Activated CD8-positive, alpha-beta T cell treated with anti-CD3 and anti-CD28 coated beads for 36 hours (primary cell): Measurements from ENCODE around the gene HID1. TPM values are rescaled to one million over a fixed set of nuclear protein-coding genes. Genes with fewer than 3 reads are reported as not detected.

Experiments used
- ATAC-seq: fragments of 200-7000 bp; cut with Tn5 transposase; one replicate; pipeline ENCODE4 v1.10.0; 2021; ENCODE audit warnings: mild to moderate bottlenecking, moderate library complexity
- CTCF ChIA-PET: fragments of 350-600 bp; sonication (Branson Sonifier 250); formaldehyde crosslinking; loops from one replicate; lab custom pipeline; 2021; ENCODE audit warnings: antibody characterized with exemption; lab: Charles Lee
- POLR2A ChIA-PET: fragments of 350-600 bp; sonication (Branson Sonifier 250); formaldehyde crosslinking; loops from one replicate; lab custom pipeline; 2021; ENCODE audit warnings: antibody characterized with exemption; lab: Charles Lee
- DNase-seq: peaks from one replicate; pipeline ENCODE4 v3.0.0-alpha.2; 2020
- H3K27ac Mint-ChIP-seq: one replicate; pipeline ENCODE4 v1.8.0; 2021; ENCODE audit warnings: mild to moderate bottlenecking, mixed read lengths
- H3K27me3 Mint-ChIP-seq: one replicate; pipeline ENCODE4 v1.8.0; 2021; ENCODE audit warnings: mixed read lengths
- H3K36me3 Mint-ChIP-seq: one replicate; pipeline ENCODE4 v1.8.0; 2021; ENCODE audit warnings: low read depth, mixed read lengths
- H3K4me1 Mint-ChIP-seq: one replicate; pipeline ENCODE4 v1.8.0; 2021; ENCODE audit warnings: low read depth, mixed read lengths
- H3K4me3 Mint-ChIP-seq: one replicate; pipeline ENCODE4 v1.8.0; 2021; ENCODE audit warnings: mild to moderate bottlenecking, moderate library complexity, mixed read lengths
- H3K9me3 Mint-ChIP-seq: one replicate; pipeline ENCODE4 v1.8.0; 2021; ENCODE audit warnings: mixed read lengths
- intact Hi-C: fragments of 100-400 bp; cut with micrococcal nuclease; formaldehyde crosslinking; loops from one replicate; pipeline ENCODE4 v1.10.0; 2022
- total RNA-seq, 2 experiments: library from RNA; stranded (reverse); gene quantifications; one replicate each; pipeline ENCODE4 v1.2.3, GENCODE V29; 2021
- TF ChIP-seq, protein P1 (sequence below): fragments of 200-600 bp; IDR thresholded peaks from one replicate; pipeline ENCODE4 v1.8.0; 2022; ENCODE audit warnings: antibody characterized with exemption, mild to moderate bottlenecking

Gene HID1
- total RNA-seq, 2 experiments from 2014 or later = 1.4 to 1.7 TPM

DNA sequence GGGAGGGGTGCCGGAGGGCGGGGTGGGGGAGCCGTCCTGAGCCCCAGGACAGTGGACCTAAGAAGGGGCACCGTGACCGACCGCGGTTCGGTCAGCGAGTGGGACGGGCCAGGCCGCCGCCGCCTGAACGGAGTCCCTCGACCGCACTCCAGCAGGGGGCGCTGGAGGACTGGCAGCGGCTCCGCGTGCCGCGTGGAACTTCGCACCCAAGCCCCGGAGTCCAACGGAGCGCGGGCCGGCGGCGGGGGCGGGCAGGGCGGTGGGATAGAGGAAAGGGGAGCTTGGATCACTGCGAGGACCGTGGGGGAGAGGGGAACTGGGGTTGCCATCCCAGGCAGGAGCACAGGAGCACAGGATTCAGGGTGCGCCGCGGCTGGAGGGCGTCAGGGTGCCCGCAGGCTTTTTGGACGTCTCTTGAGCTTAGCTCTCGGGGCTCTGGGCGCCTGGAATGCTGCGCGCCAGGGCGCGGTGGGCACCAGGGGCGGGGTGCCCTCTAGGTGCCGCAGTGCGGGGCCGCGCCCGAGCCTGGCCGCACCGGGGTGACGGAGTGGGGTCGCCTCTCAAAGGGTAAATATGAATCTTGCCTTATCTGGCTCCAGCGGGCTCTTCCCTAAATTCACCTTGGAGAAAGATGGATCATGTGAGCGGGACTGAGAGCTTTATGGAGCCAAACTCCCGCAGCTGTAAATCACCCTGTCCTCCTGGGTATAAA lies 48.9 kb downstream of the HID1 start:
- CTCF ChIA-PET = interaction anchor here (0.7 to 9.3 kb wide), 16 partner anchors 10 to 279 kb away, joined by 3 to 73 read pairs (median 4); partner anchors contain the start of genes FADS6 and MRPL58
- ATAC-seq = peak; percentile 77
- Mint-ChIP-seq H3K36me3 (no peaks in the 10 kb centered on the region), H3K4me1 (peaks cover 10% of the 10 kb centered on the region), H3K27ac (no peak overlapping the region), H3K27me3 (peaks cover 39% of the 10 kb centered on the region), H3K9me3 (no peaks in the 10 kb centered on the region), H3K4me3 (no peak overlapping the region)
- TF ChIP-seq, protein P1, sequence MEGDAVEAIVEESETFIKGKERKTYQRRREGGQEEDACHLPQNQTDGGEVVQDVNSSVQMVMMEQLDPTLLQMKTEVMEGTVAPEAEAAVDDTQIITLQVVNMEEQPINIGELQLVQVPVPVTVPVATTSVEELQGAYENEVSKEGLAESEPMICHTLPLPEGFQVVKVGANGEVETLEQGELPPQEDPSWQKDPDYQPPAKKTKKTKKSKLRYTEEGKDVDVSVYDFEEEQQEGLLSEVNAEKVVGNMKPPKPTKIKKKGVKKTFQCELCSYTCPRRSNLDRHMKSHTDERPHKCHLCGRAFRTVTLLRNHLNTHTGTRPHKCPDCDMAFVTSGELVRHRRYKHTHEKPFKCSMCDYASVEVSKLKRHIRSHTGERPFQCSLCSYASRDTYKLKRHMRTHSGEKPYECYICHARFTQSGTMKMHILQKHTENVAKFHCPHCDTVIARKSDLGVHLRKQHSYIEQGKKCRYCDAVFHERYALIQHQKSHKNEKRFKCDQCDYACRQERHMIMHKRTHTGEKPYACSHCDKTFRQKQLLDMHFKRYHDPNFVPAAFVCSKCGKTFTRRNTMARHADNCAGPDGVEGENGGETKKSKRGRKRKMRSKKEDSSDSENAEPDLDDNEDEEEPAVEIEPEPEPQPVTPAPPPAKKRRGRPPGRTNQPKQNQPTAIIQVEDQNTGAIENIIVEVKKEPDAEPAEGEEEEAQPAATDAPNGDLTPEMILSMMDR = peak; percentile 99
- DNase-seq = peak; percentile 76
- POLR2A ChIA-PET = interaction anchor here (0.8 to 1.5 kb wide), 3 partner anchors 10 to 51 kb away, joined by 3 to 4 read pairs (median 3); partner anchors contain the start of gene FDXR
- intact Hi-C loops = loop anchor here (5.0 kb wide), 1 partner anchor 34 kb away; no protein-coding TSS in a partner anchor

DNA sequence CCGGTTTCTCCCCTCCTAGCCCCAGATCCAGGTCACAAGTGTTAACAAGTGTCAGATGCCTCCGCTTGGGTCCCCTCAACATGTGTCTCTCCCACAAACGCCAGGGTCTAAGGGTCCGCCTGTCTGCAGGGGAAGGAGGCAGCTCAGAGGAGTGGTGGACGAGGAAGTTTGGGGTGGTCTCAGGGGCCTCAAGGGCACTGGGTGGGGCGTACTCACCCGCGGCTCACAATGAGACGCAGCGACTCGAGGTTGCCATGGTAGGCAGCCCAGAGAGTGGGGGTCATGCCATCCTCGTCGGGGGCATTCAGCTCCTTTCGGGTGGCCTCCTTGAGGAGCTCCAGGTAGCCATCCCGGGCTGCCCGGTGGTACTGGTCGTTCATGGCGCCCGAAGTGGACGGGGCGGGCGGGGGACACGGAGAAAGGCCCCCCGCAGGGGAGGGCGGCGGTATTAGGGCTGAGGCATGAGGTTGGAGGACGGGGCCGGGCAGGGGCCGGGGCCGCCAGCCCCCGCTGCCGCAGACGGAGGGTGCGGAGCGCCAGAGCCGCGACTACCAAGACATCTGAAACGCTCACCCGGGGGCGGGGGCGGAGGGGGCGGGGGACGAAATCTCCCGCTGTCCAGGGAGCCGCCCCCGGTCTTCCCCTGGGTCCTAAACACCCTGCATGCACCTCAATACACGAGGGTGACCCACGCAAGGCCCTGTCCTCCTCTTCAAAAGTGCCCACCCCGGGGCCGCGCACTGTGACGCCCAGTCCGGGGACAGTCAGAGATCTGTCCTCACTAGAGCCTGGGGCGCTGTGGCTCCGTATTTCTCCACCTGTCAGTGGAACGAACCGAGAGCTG lies 49.6 kb downstream of the HID1 start, which contains the start of gene USH1G:
TSS of gene USH1G (minus strand) at position 562 of the 844 bp plus-strand sequence. CDS start at position 380, 182 bp downstream.
- intact Hi-C loops = loop anchor here (5.0 kb wide), 1 partner anchor 34 kb away; no protein-coding TSS in a partner anchor
- H3K27ac Mint-ChIP-seq = no peak within 1 kb of the TSS
- H3K4me1 Mint-ChIP-seq = peaks cover 10% of the 10 kb centered on the region
- H3K27me3 Mint-ChIP-seq = peaks cover 42% of the 10 kb centered on the region
- H3K36me3 Mint-ChIP-seq = no peaks in the 10 kb centered on the region
- POLR2A ChIA-PET = interaction anchor here (1.1 kb wide), 1 partner anchor 50 kb away, joined by 4 read pairs; the partner anchor contains the start of gene FDXR
- peak; percentile 63 for ATAC-seq
- H3K4me3 Mint-ChIP-seq = no peak within 1 kb of the TSS
- no peaks in the 10 kb centered on the region for H3K9me3 Mint-ChIP-seq
- CTCF ChIA-PET = interaction anchor here (1.1 to 9.3 kb wide), 8 partner anchors 9 to 114 kb away, joined by 3 to 73 read pairs (median 8); partner anchors contain the start of gene MRPL58
- DNase-seq = no peak
- TF ChIP-seq, protein P1 = no peak

DNA sequence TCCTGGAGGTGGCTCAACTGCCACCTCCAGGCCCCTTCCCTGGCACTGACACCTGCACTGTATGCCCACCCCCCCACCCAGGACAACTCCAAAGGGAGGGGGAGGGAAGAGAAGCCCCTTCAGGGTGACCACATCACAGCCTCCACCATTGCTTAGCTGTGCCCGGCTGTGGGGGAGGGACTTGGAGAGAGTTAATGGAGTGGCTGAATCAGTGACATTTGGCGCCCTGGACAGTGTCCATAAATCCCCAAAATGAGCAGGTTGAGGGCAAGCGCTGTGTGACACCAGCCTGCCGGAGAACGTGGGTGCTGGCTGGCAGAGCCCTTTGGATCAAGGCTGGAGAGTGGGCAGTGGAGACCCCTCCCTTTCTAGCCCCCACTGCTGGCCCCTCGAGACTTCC lies 50.4 kb downstream of the HID1 start:
- no peaks in the 10 kb centered on the region for H3K36me3 Mint-ChIP-seq
- H3K27me3 Mint-ChIP-seq = peaks cover 42% of the 10 kb centered on the region
- no peak for ATAC-seq
- peaks cover 10% of the 10 kb centered on the region for H3K4me1 Mint-ChIP-seq
- intact Hi-C loops = loop anchor here (5.0 kb wide), 1 partner anchor 35 kb away; no protein-coding TSS in a partner anchor
- CTCF ChIA-PET = interaction anchor here (1.9 to 9.3 kb wide), 5 partner anchors 8 to 90 kb away, joined by 6 to 73 read pairs (median 13); partner anchors contain the start of gene MRPL58
- no peaks in the 10 kb centered on the region for H3K9me3 Mint-ChIP-seq
- no peak for DNase-seq
- TF ChIP-seq, protein P1 = no peak
- no peak overlapping the region for H3K27ac Mint-ChIP-seq
- POLR2A ChIA-PET = no interaction called here
- H3K4me3 Mint-ChIP-seq = no peak overlapping the region

DNA sequence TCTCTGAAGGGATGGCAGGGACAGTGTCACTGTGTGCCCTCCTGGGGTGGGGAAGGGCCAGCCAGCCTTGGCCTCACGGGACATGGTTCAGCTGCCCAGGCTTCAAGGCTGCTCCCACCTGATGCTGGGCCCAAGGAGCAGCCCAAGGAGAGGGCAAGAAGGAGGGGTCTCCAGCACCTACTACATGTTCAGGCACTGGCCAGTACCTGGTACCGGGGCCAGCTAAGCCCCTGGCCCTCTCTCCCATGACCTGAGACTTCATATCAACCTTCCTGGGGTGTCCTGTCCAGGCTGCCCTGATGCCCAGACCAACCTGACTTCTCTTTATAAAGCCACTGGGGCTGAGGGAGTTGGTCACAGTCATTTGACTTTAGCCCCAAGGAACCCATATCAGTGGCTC lies 50.8 kb downstream of the HID1 start:
- intact Hi-C loops = loop anchor here (5.0 kb wide), 1 partner anchor 36 kb away; no protein-coding TSS in a partner anchor
- DNase-seq (no peak), ATAC-seq (no peak)
- H3K27me3 Mint-ChIP-seq = peaks cover 40% of the 10 kb centered on the region
- peaks cover 10% of the 10 kb centered on the region for H3K4me1 Mint-ChIP-seq
- H3K9me3 Mint-ChIP-seq = no peaks in the 10 kb centered on the region
- ChIA-PET CTCF (interaction anchor here (6.7 to 9.3 kb wide), 2 partner anchors 36 to 40 kb away, joined by 50 to 73 read pairs; no protein-coding TSS in a partner anchor), POLR2A (no interaction called here)
- TF ChIP-seq, protein P1 = no peak
- no peak overlapping the region for H3K27ac Mint-ChIP-seq
- H3K36me3 Mint-ChIP-seq = no peaks in the 10 kb centered on the region
- H3K4me3 Mint-ChIP-seq = no peak overlapping the region
